ENCODE data around the gene SH2B2. TPM values are rescaled to one million over a fixed set of nuclear protein-coding genes. Genes with fewer than 3 reads are reported as not detected.
"Not testable (repeated sequence)": the region's sequence is repeated elsewhere in the genome, so short reads cannot be mapped to it uniquely, and the experiment has no call there.

Gene SH2B2
- total RNA-seq, 1 experiment from 2014 or later, result 14.7 TPM

GRCh38 chr7:102323914-102324195 lies 37.2 kb downstream of the SH2B2 start (continued):
- no peak for TF ChIP-seq MLX (CRISPR knock-in tag; IDR thresholded peaks at IDR 0.05)
- TF ChIP-seq SMAD4 (CRISPR knock-in tag; IDR thresholded peaks at IDR 0.05), result no peak

- Mint-ChIP-seq H3K27me3 (ENCODE audit: low read depth) (peaks cover 14% of the 10 kb centered on the region), H3K4me1 (peaks cover 17% of the 10 kb centered on the region)
- H3K4me3 Mint-ChIP-seq; H3K9me3 Mint-ChIP-seq; POLR2A ChIA-PET; H3K36me3 Mint-ChIP-seq; ATAC-seq; H3K27ac Mint-ChIP-seq; DNase-seq (ENCODE audit: low spot score): not testable (repeated sequence)
- CTCF ChIA-PET, result interaction anchor here (0.6 kb wide), 1 partner anchor 11 kb away, joined by 4 read pairs; no protein-coding TSS in a partner anchor
These were observed 38.4 kb downstream of the SH2B2 start for GRCh38 chr7:102325106-102325505.

GRCh38 chr7:102326157-102326889 lies 39.7 kb downstream of the SH2B2 start:
- no peaks in the 10 kb centered on the region for H3K9me3 Mint-ChIP-seq
- H3K4me3 Mint-ChIP-seq, result no peak overlapping the region
- peaks cover 19% of the 10 kb centered on the region for H3K27me3 Mint-ChIP-seq (ENCODE audit: low read depth)
- ChIA-PET POLR2A (no interaction called here), CTCF (no interaction called here)
- TF ChIP-seq SOX15 (CRISPR knock-in tag; IDR thresholded peaks at IDR 0.05) (no peak), KAT7 (CRISPR knock-in tag; IDR thresholded peaks at IDR 0.05; ENCODE audit: borderline replicate concordance) (no peak), PREB (CRISPR knock-in tag; IDR thresholded peaks at IDR 0.05; ENCODE audit: borderline replicate concordance) (no peak)
- H3K27ac Mint-ChIP-seq, result no peak overlapping the region
- peaks cover 13% of the 10 kb centered on the region; the same call in 1 of the 2 replicates for H3K4me1 Mint-ChIP-seq
- DNase-seq (ENCODE audit: low spot score) (no peak), ATAC-seq (no peak)
- no peaks in the 10 kb centered on the region for H3K36me3 Mint-ChIP-seq

GRCh38 chr7:102327183-102327582 lies 40.5 kb downstream of the SH2B2 start:
- POLR2A ChIA-PET; DNase-seq (ENCODE audit: low spot score); ATAC-seq; H3K9me3 Mint-ChIP-seq; H3K27ac Mint-ChIP-seq; CTCF ChIA-PET; H3K4me3 Mint-ChIP-seq; H3K36me3 Mint-ChIP-seq: not testable (repeated sequence)
- peaks cover 14% of the 10 kb centered on the region for H3K27me3 Mint-ChIP-seq (ENCODE audit: low read depth)
- peaks cover 19% of the 10 kb centered on the region for H3K4me1 Mint-ChIP-seq

GRCh38 chr7:102328863-102329262 lies 42.2 kb downstream of the SH2B2 start:
- ATAC-seq; POLR2A ChIA-PET; H3K9me3 Mint-ChIP-seq; H3K27me3 Mint-ChIP-seq (ENCODE audit: low read depth); H3K36me3 Mint-ChIP-seq; DNase-seq (ENCODE audit: low spot score); CTCF ChIA-PET; H3K4me3 Mint-ChIP-seq; H3K27ac Mint-ChIP-seq: not testable (repeated sequence)
- peaks cover 33% of the 10 kb centered on the region for H3K4me1 Mint-ChIP-seq

GRCh38 chr7:102329366-102329765 lies 42.7 kb downstream of the SH2B2 start:
- CTCF ChIA-PET; DNase-seq (ENCODE audit: low spot score); H3K9me3 Mint-ChIP-seq; ATAC-seq; H3K4me3 Mint-ChIP-seq; H3K27ac Mint-ChIP-seq; H3K36me3 Mint-ChIP-seq; H3K27me3 Mint-ChIP-seq (ENCODE audit: low read depth); POLR2A ChIA-PET: not testable (repeated sequence)
- peaks cover 33% of the 10 kb centered on the region for H3K4me1 Mint-ChIP-seq

- DNase-seq (ENCODE audit: low spot score); H3K27me3 Mint-ChIP-seq (ENCODE audit: low read depth); H3K9me3 Mint-ChIP-seq; H3K4me3 Mint-ChIP-seq; H3K27ac Mint-ChIP-seq; ATAC-seq; H3K36me3 Mint-ChIP-seq: not testable (repeated sequence)
- POLR2A ChIA-PET, result interaction anchor here (0.6 kb wide), 1 partner anchor 590 kb away, joined by 3 read pairs; no protein-coding TSS in a partner anchor
- peaks cover 33% of the 10 kb centered on the region for H3K4me1 Mint-ChIP-seq
- CTCF ChIA-PET, result interaction anchor here (1.0 to 1.3 kb wide), 3 partner anchors 13 to 51 kb away, joined by 3 to 4 read pairs (median 3); no protein-coding TSS in a partner anchor
These were observed 44.2 kb downstream of the SH2B2 start for GRCh38 chr7:102330666-102331460.

GRCh38 chr7:102335574-102335973 lies 48.9 kb downstream of the SH2B2 start:
- peaks cover 24% of the 10 kb centered on the region for H3K4me1 Mint-ChIP-seq
- H3K4me3 Mint-ChIP-seq; H3K27ac Mint-ChIP-seq; ATAC-seq; H3K9me3 Mint-ChIP-seq; H3K36me3 Mint-ChIP-seq; H3K27me3 Mint-ChIP-seq (ENCODE audit: low read depth); DNase-seq (ENCODE audit: low spot score): not testable (repeated sequence)
- ChIA-PET POLR2A (interaction anchor here (0.7 kb wide), 1 partner anchor 61 kb away, joined by 9 read pairs; the partner anchor contains the start of gene PRKRIP1), CTCF (interaction anchor here (1.0 kb wide), 1 partner anchor 65 kb away, joined by 3 read pairs; no protein-coding TSS in a partner anchor)

- H3K27ac Mint-ChIP-seq; H3K27me3 Mint-ChIP-seq (ENCODE audit: low read depth); DNase-seq (ENCODE audit: low spot score); H3K36me3 Mint-ChIP-seq; H3K9me3 Mint-ChIP-seq; ATAC-seq; H3K4me3 Mint-ChIP-seq: not testable (repeated sequence)
- CTCF ChIA-PET, result interaction anchor here (0.6 to 1.0 kb wide), 6 partner anchors 12 to 943 kb away, joined by 3 to 4 read pairs (median 3); no protein-coding TSS in a partner anchor
- POLR2A ChIA-PET, result interaction anchor here (0.6 kb wide), 1 partner anchor 15 kb away, joined by 3 read pairs; no protein-coding TSS in a partner anchor
- peaks cover 16% of the 10 kb centered on the region for H3K4me1 Mint-ChIP-seq
These were observed 50.3 kb downstream of the SH2B2 start for GRCh38 chr7:102337002-102337401.

- H3K27ac Mint-ChIP-seq; POLR2A ChIA-PET; H3K9me3 Mint-ChIP-seq; ATAC-seq; CTCF ChIA-PET; H3K4me3 Mint-ChIP-seq; H3K27me3 Mint-ChIP-seq (ENCODE audit: low read depth); DNase-seq (ENCODE audit: low spot score); H3K36me3 Mint-ChIP-seq: not testable (repeated sequence)
- peaks cover 12% of the 10 kb centered on the region for H3K4me1 Mint-ChIP-seq
These were observed 50.8 kb downstream of the SH2B2 start for GRCh38 chr7:102337420-102337819.
